Naive thymus-derived CD8-positive, alpha-beta T cell (primary cell): ENCODE results near the gene NINL. TPM values are rescaled to one million over a fixed set of nuclear protein-coding genes. Genes with fewer than 3 reads are reported as not detected.
A peak's percentile ranks its signal among the peaks of the same experiment; 100 is the strongest.

Source experiments
- ATAC-seq, 2 donors: fragments of 150-1000 bp; cut with Tn5 transposase in 1 of 2; sonication (Bioruptor Pico), chemical (Tn5 transposase) in 1 of 2; 1 replicate in 1 of 2; 2 replicates in 1 of 2; pipeline ENCODE4 v1.10.0; 2021; ENCODE audit warnings: mild to moderate bottlenecking in 2 of 2, moderate library complexity in 2 of 2
- POLR2A ChIA-PET: fragments of 350-600 bp; sonication (Branson Sonifier 250); formaldehyde crosslinking; loops from one replicate; lab custom pipeline; 2021; ENCODE audit warnings: antibody characterized with exemption; lab: Charles Lee
- DNase-seq, 10 donors: peaks; one replicate each; pipeline versions ENCODE4 v3.0.0 to v3.0.0-alpha.2; 2020 to 2022
- H3K27ac Mint-ChIP-seq, 10 donors: one replicate each; pipeline ENCODE4 v1.8.0; 2020 to 2022; ENCODE audit warnings: mild to moderate bottlenecking in 10 of 10, mixed read lengths in 10 of 10, moderate library complexity in 4 of 10, inconsistent platforms in 1 of 10
- H3K27me3 Mint-ChIP-seq, 5 donors: one replicate each; pipeline ENCODE4 v1.8.0; 2021 to 2022; ENCODE audit warnings: mixed read lengths in 5 of 5
- H3K36me3 Mint-ChIP-seq, 3 donors: one replicate each; pipeline ENCODE4 v1.8.0; 2020 to 2022; ENCODE audit warnings: mixed read lengths in 3 of 3, mild to moderate bottlenecking in 2 of 3, inconsistent platforms in 1 of 3
- H3K4me1 Mint-ChIP-seq, 4 donors: one replicate each; pipeline ENCODE4 v1.8.0; 2021 to 2022; ENCODE audit warnings: mixed read lengths in 4 of 4
- H3K4me3 Mint-ChIP-seq, 10 donors: one replicate each; pipeline ENCODE4 v1.8.0; 2020 to 2022; ENCODE audit warnings: mild to moderate bottlenecking in 10 of 10, mixed read lengths in 10 of 10, moderate library complexity in 6 of 10, inconsistent platforms in 1 of 10
- H3K9me3 Mint-ChIP-seq, 9 donors: one replicate each; pipeline ENCODE4 v1.8.0; 2020 to 2022; ENCODE audit warnings: mixed read lengths in 9 of 9, mild to moderate bottlenecking in 3 of 9, inconsistent platforms in 1 of 9, moderate library complexity in 1 of 9
- polyA plus RNA-seq, 3 donors: library from polyadenylated mRNA; unstranded; fragments of 300-500 nt; fragmentation: Illumina TruSeq; gene quantifications; one replicate each; pipeline ENCODE4 v1.2.3, GENCODE V29; 2021
- total RNA-seq, 8 experiments: library from RNA in 2 of 8; stranded (reverse) in 2 of 8; gene quantifications; one replicate each; pipeline ENCODE4 v1.2.3 and lab custom pipeline; 2021 to 2026

Gene NINL
- total and polyA plus RNA-seq, 5 experiments from 2014 or later = 0.21 to 6.8 (median 0.96) TPM

- no peak for ATAC-seq
- Mint-ChIP-seq H3K27ac (no peak overlapping the region), H3K27me3 (no peaks in the 10 kb centered on the region), H3K9me3 (no peaks in the 10 kb centered on the region), H3K36me3 (peaks cover 0 to 24% (median 8%) of the 10 kb centered on the region in 3 donors), H3K4me3 (no peak overlapping the region), H3K4me1 (peaks cover 0 to 3% (median 0%) of the 10 kb centered on the region in 4 donors)
- no peak for DNase-seq
- POLR2A ChIA-PET = no interaction called here
These were observed 131.0 kb downstream of the NINL start for GRCh38 chr20:25454153-25454900.

GRCh38 chr20:25453035-25453810 lies 132.1 kb downstream of the NINL start:
- no peak overlapping the region for H3K27ac Mint-ChIP-seq
- peaks cover 4 to 26% (median 8%) of the 10 kb centered on the region in 3 donors for H3K36me3 Mint-ChIP-seq

GRCh38 chr20:25452333-25452732 lies 133.0 kb downstream of the NINL start:
- ATAC-seq (no peak), DNase-seq (no peak)
- no peaks in the 10 kb centered on the region for H3K27me3 Mint-ChIP-seq
- H3K36me3 Mint-ChIP-seq = peaks cover 6 to 28% (median 6%) of the 10 kb centered on the region in 3 donors
- peaks cover 0 to 8% (median 0%) of the 10 kb centered on the region in 9 donors for H3K9me3 Mint-ChIP-seq
- peak overlapping the region in 1 of 10 donors; percentile 67 for H3K27ac Mint-ChIP-seq
- POLR2A ChIA-PET = no interaction called here
- peaks cover 0 to 2% (median 0%) of the 10 kb centered on the region in 4 donors for H3K4me1 Mint-ChIP-seq
- H3K4me3 Mint-ChIP-seq = no peak overlapping the region

More at GRCh38 chr20:25453035-25453810, 132.1 kb downstream of the NINL start:
- POLR2A ChIA-PET = no interaction called here
- ATAC-seq (no peak), DNase-seq (no peak)
- Mint-ChIP-seq H3K9me3 (peaks cover 0 to 8% (median 0%) of the 10 kb centered on the region in 9 donors), H3K4me1 (peaks cover 0 to 3% (median 0%) of the 10 kb centered on the region in 4 donors), H3K27me3 (no peaks in the 10 kb centered on the region), H3K4me3 (no peak overlapping the region)

GRCh38 chr20:25447671-25448070 lies 137.7 kb downstream of the NINL start:
- Mint-ChIP-seq H3K9me3 (peaks cover 0 to 8% (median 0%) of the 10 kb centered on the region in 9 donors), H3K27ac (no peak overlapping the region), H3K27me3 (no peaks in the 10 kb centered on the region)

GRCh38 chr20:25444556-25444955 lies 140.8 kb downstream of the NINL start:
- ATAC-seq (no peak), DNase-seq (no peak)
- H3K27ac Mint-ChIP-seq = no peak overlapping the region

More at GRCh38 chr20:25447671-25448070, 137.7 kb downstream of the NINL start:
- POLR2A ChIA-PET = no interaction called here
- H3K4me1 Mint-ChIP-seq = no peaks in the 10 kb centered on the region
- DNase-seq = no peak
- ATAC-seq = no peak
- no peak overlapping the region for H3K4me3 Mint-ChIP-seq
- H3K36me3 Mint-ChIP-seq = peaks cover 0 to 24% (median 6%) of the 10 kb centered on the region in 3 donors

GRCh38 chr20:25439328-25439727 lies 146.0 kb downstream of the NINL start:
- Mint-ChIP-seq H3K4me3 (no peak overlapping the region), H3K9me3 (no peaks in the 10 kb centered on the region), H3K27ac (peak overlapping the region in 1 of 10 donors; percentile 27), H3K27me3 (no peaks in the 10 kb centered on the region), H3K36me3 (peaks cover 0 to 5% (median 2%) of the 10 kb centered on the region in 3 donors), H3K4me1 (peaks cover 0 to 7% (median 0%) of the 10 kb centered on the region in 4 donors)
- POLR2A ChIA-PET = no interaction called here
- ATAC-seq (no peak), DNase-seq (no peak)

More at GRCh38 chr20:25444556-25444955, 140.8 kb downstream of the NINL start:
- Mint-ChIP-seq H3K4me3 (no peak overlapping the region), H3K36me3 (peaks cover 0 to 15% (median 6%) of the 10 kb centered on the region in 3 donors), H3K4me1 (peaks cover 0 to under 1% (median 0%) of the 10 kb centered on the region in 4 donors), H3K9me3 (peaks cover 0 to 8% (median 0%) of the 10 kb centered on the region in 9 donors), H3K27me3 (no peaks in the 10 kb centered on the region)
- POLR2A ChIA-PET = no interaction called here

- DNase-seq (no peak), ATAC-seq (no peak)
- Mint-ChIP-seq H3K27ac (no peak overlapping the region), H3K9me3 (no peaks in the 10 kb centered on the region), H3K4me1 (peaks cover 0 to 7% (median 0%) of the 10 kb centered on the region in 4 donors), H3K36me3 (peaks cover 0 to 5% (median 3%) of the 10 kb centered on the region in 3 donors), H3K4me3 (no peak overlapping the region), H3K27me3 (no peaks in the 10 kb centered on the region)
- POLR2A ChIA-PET = no interaction called here
These were observed 148.2 kb downstream of the NINL start for GRCh38 chr20:25437153-25437581.

GRCh38 chr20:25424536-25424935 lies 160.8 kb downstream of the NINL start:
- H3K36me3 Mint-ChIP-seq = peaks cover 0 to 4% (median 2%) of the 10 kb centered on the region in 3 donors
- no peak for ATAC-seq
- H3K4me1 Mint-ChIP-seq = no peaks in the 10 kb centered on the region
- H3K27ac Mint-ChIP-seq = no peak overlapping the region
- DNase-seq = no peak
- POLR2A ChIA-PET = no interaction called here
- no peaks in the 10 kb centered on the region for H3K9me3 Mint-ChIP-seq
- H3K4me3 Mint-ChIP-seq = no peak overlapping the region
- H3K27me3 Mint-ChIP-seq = no peaks in the 10 kb centered on the region

- Mint-ChIP-seq H3K27me3 (no peaks in the 10 kb centered on the region), H3K36me3 (peaks cover 0 to 2% (median 0%) of the 10 kb centered on the region in 3 donors), H3K9me3 (no peaks in the 10 kb centered on the region), H3K4me1 (no peaks in the 10 kb centered on the region), H3K4me3 (no peak overlapping the region), H3K27ac (no peak overlapping the region)
- ATAC-seq (no peak), DNase-seq (no peak)
- POLR2A ChIA-PET = no interaction called here
These were observed 163.3 kb downstream of the NINL start for GRCh38 chr20:25422032-25422431.

- ATAC-seq (no peak), DNase-seq (no peak)
- Mint-ChIP-seq H3K36me3 (peaks cover 0 to 1% (median 0%) of the 10 kb centered on the region in 3 donors), H3K27ac (no peak overlapping the region), H3K27me3 (no peaks in the 10 kb centered on the region), H3K9me3 (no peaks in the 10 kb centered on the region), H3K4me1 (no peaks in the 10 kb centered on the region), H3K4me3 (no peak overlapping the region)
- POLR2A ChIA-PET = no interaction called here
These were observed 164.2 kb downstream of the NINL start for GRCh38 chr20:25421102-25421501.

- H3K27me3 Mint-ChIP-seq = no peaks in the 10 kb centered on the region
- no peaks in the 10 kb centered on the region for H3K36me3 Mint-ChIP-seq
These were observed 166.6 kb downstream of the NINL start for GRCh38 chr20:25418776-25419175.

GRCh38 chr20:25408890-25409289 lies 176.4 kb downstream of the NINL start:
- Mint-ChIP-seq H3K27me3 (no peaks in the 10 kb centered on the region), H3K9me3 (peaks cover 0 to 15% (median 7%) of the 10 kb centered on the region in 9 donors), H3K36me3 (peaks cover 0 to 8% (median 7%) of the 10 kb centered on the region in 3 donors), H3K4me1 (peaks cover 7 to 16% (median 10%) of the 10 kb centered on the region in 4 donors), H3K27ac (peak overlapping the region in 2 of 10 donors; percentile 34 to 51), H3K4me3 (peak overlapping the region in 2 of 10 donors; percentile 7 to 58)
- DNase-seq (no peak), ATAC-seq (no peak)
- POLR2A ChIA-PET = no interaction called here

More at GRCh38 chr20:25418776-25419175, 166.6 kb downstream of the NINL start:
- H3K27ac Mint-ChIP-seq = no peak overlapping the region
- H3K9me3 Mint-ChIP-seq = no peaks in the 10 kb centered on the region
- no peak for DNase-seq
- H3K4me1 Mint-ChIP-seq = no peaks in the 10 kb centered on the region
- H3K4me3 Mint-ChIP-seq = no peak overlapping the region
- ATAC-seq = no peak
- POLR2A ChIA-PET = no interaction called here
